Central memory CD8-positive, alpha-beta T cell (primary cell): ENCODE data around the gene SPDYC.
A peak's percentile ranks its signal among the peaks of the same experiment; 100 is the strongest.
"Not testable (repeated sequence)": the region's sequence is repeated elsewhere in the genome, so short reads cannot be mapped to it uniquely, and the experiment has no call there.

Experiments used
- ATAC-seq: fragments of 150-1000 bp; cut with Tn5 transposase; replicated peaks from 2 replicates; pipeline ENCODE4 v1.10.0; 2022; ENCODE audit warnings: mild to moderate bottlenecking, moderate FRiP score, moderate number of reproducible peaks; ENCODE audit not compliant: poor library complexity, severe bottlenecking; ENCODE audit errors: extremely low read depth
- DNase-seq, 2 donors: peaks; one replicate each; pipeline ENCODE4 v3.0.0; 2021; ENCODE audit warnings: low spot score in 2 of 2
- H3K27ac Mint-ChIP-seq: one replicate; pipeline ENCODE4 v1.8.0; 2022; ENCODE audit warnings: low read depth, mild to moderate bottlenecking, moderate library complexity, mixed read lengths
- H3K27me3 Mint-ChIP-seq: one replicate; pipeline ENCODE4 v1.8.0; 2022; ENCODE audit warnings: mixed read lengths
- H3K36me3 Mint-ChIP-seq: one replicate; pipeline ENCODE4 v1.8.0; 2022; ENCODE audit warnings: mild to moderate bottlenecking, moderate library complexity, mixed read lengths; ENCODE audit not compliant: insufficient read depth
- H3K4me1 Mint-ChIP-seq: one replicate; pipeline ENCODE4 v1.8.0; 2022; ENCODE audit warnings: mixed read lengths
- H3K4me3 Mint-ChIP-seq: one replicate; pipeline ENCODE4 v1.8.0; 2022; ENCODE audit warnings: mild to moderate bottlenecking, moderate library complexity, mixed read lengths
- H3K9me3 Mint-ChIP-seq: one replicate; pipeline ENCODE4 v1.8.0; 2022; ENCODE audit warnings: mixed read lengths

SPDYC gene

GRCh38 chr11:65147352-65148075 is 22.5 kb upstream of the SPDYC start:
- no peak overlapping the region for H3K4me3 Mint-ChIP-seq
- H3K27me3 Mint-ChIP-seq, result peaks cover 7% of the 10 kb centered on the region
- DNase-seq, result no peak
- no peak for ATAC-seq
- H3K9me3 Mint-ChIP-seq, result no peaks in the 10 kb centered on the region
- no peaks in the 10 kb centered on the region for H3K4me1 Mint-ChIP-seq
- peaks cover 5% of the 10 kb centered on the region for H3K36me3 Mint-ChIP-seq
- H3K27ac Mint-ChIP-seq, result no peak overlapping the region

GRCh38 chr11:65148657-65149056 is 21.4 kb upstream of the SPDYC start:
- Mint-ChIP-seq H3K4me3 (no peak overlapping the region), H3K9me3 (no peaks in the 10 kb centered on the region), H3K4me1 (no peaks in the 10 kb centered on the region), H3K27me3 (peaks cover 7% of the 10 kb centered on the region), H3K27ac (no peak overlapping the region), H3K36me3 (peaks cover 5% of the 10 kb centered on the region)
- DNase-seq (no peak), ATAC-seq (no peak)

GRCh38 chr11:65150131-65150508 is 19.9 kb upstream of the SPDYC start:
- H3K36me3 Mint-ChIP-seq, H3K27ac Mint-ChIP-seq, H3K4me1 Mint-ChIP-seq, H3K27me3 Mint-ChIP-seq, ATAC-seq, DNase-seq, H3K9me3 Mint-ChIP-seq, H3K4me3 Mint-ChIP-seq: not testable (repeated sequence)

- DNase-seq (no peak), ATAC-seq (no peak)
- no peaks in the 10 kb centered on the region for H3K9me3 Mint-ChIP-seq
- no peak overlapping the region for H3K4me3 Mint-ChIP-seq
- H3K27me3 Mint-ChIP-seq, result peaks cover 3% of the 10 kb centered on the region
- H3K27ac Mint-ChIP-seq, result no peak overlapping the region
- no peaks in the 10 kb centered on the region for H3K4me1 Mint-ChIP-seq
- H3K36me3 Mint-ChIP-seq, result peaks cover 5% of the 10 kb centered on the region
These were observed 19.3 kb upstream of the SPDYC start for GRCh38 chr11:65150509-65151299.

- no peak for ATAC-seq
- Mint-ChIP-seq H3K4me1 (no peaks in the 10 kb centered on the region), H3K36me3 (peaks cover 3% of the 10 kb centered on the region), H3K27ac (no peak overlapping the region), H3K27me3 (no peaks in the 10 kb centered on the region), H3K9me3 (no peaks in the 10 kb centered on the region), H3K4me3 (no peak overlapping the region)
- no peak for DNase-seq
These were observed 18.6 kb upstream of the SPDYC start for GRCh38 chr11:65151331-65151899.

GRCh38 chr11:65152122-65152521 is 17.9 kb upstream of the SPDYC start:
- peak overlapping the region; percentile 33 for H3K27ac Mint-ChIP-seq
- no peaks in the 10 kb centered on the region for H3K9me3 Mint-ChIP-seq
- no peak for ATAC-seq
- no peak overlapping the region for H3K4me3 Mint-ChIP-seq
- no peak for DNase-seq
- H3K36me3 Mint-ChIP-seq, result peaks cover 3% of the 10 kb centered on the region
- no peaks in the 10 kb centered on the region for H3K27me3 Mint-ChIP-seq
- H3K4me1 Mint-ChIP-seq, result no peaks in the 10 kb centered on the region

- H3K4me1 Mint-ChIP-seq, result no peaks in the 10 kb centered on the region
- H3K27me3 Mint-ChIP-seq, result no peaks in the 10 kb centered on the region
- no peak overlapping the region for H3K27ac Mint-ChIP-seq
- no peaks in the 10 kb centered on the region for H3K36me3 Mint-ChIP-seq
- DNase-seq (no peak), ATAC-seq (no peak)
- H3K4me3 Mint-ChIP-seq, result no peak overlapping the region
- H3K9me3 Mint-ChIP-seq, result no peaks in the 10 kb centered on the region
These were observed 13.8 kb upstream of the SPDYC start for GRCh38 chr11:65156256-65156655.

- Mint-ChIP-seq H3K27ac (no peak overlapping the region), H3K4me1 (no peaks in the 10 kb centered on the region)
These were observed 13.1 kb upstream of the SPDYC start for GRCh38 chr11:65156926-65157325.

GRCh38 chr11:65157336-65157735 is 12.7 kb upstream of the SPDYC start:
- H3K27ac Mint-ChIP-seq, result no peak overlapping the region
- no peaks in the 10 kb centered on the region for H3K9me3 Mint-ChIP-seq
- no peak overlapping the region for H3K4me3 Mint-ChIP-seq
- DNase-seq (no peak), ATAC-seq (no peak)
- H3K4me1 Mint-ChIP-seq, result no peaks in the 10 kb centered on the region
- no peaks in the 10 kb centered on the region for H3K27me3 Mint-ChIP-seq
- H3K36me3 Mint-ChIP-seq, result no peaks in the 10 kb centered on the region

More at GRCh38 chr11:65156926-65157325, 13.1 kb upstream of the SPDYC start:
- Mint-ChIP-seq H3K27me3 (no peaks in the 10 kb centered on the region), H3K4me3 (no peak overlapping the region), H3K9me3 (no peaks in the 10 kb centered on the region), H3K36me3 (no peaks in the 10 kb centered on the region)
- DNase-seq (no peak), ATAC-seq (no peak)

- DNase-seq (no peak), ATAC-seq (no peak)
- H3K36me3 Mint-ChIP-seq, result no peaks in the 10 kb centered on the region
- H3K4me3 Mint-ChIP-seq, result no peak overlapping the region
- H3K4me1 Mint-ChIP-seq, result no peaks in the 10 kb centered on the region
- no peaks in the 10 kb centered on the region for H3K9me3 Mint-ChIP-seq
- H3K27ac Mint-ChIP-seq, result no peak overlapping the region
- no peaks in the 10 kb centered on the region for H3K27me3 Mint-ChIP-seq
These were observed 11.0 kb upstream of the SPDYC start for GRCh38 chr11:65159012-65159411.

- Mint-ChIP-seq H3K4me3 (no peak overlapping the region), H3K27ac (no peak overlapping the region), H3K4me1 (no peaks in the 10 kb centered on the region), H3K27me3 (no peaks in the 10 kb centered on the region), H3K36me3 (no peaks in the 10 kb centered on the region), H3K9me3 (no peaks in the 10 kb centered on the region)
- ATAC-seq, result no peak
- no peak for DNase-seq
These were observed 9.4 kb upstream of the SPDYC start for GRCh38 chr11:65160643-65161042.

- Mint-ChIP-seq H3K9me3 (no peaks in the 10 kb centered on the region), H3K36me3 (no peaks in the 10 kb centered on the region), H3K27me3 (no peaks in the 10 kb centered on the region), H3K27ac (no peak overlapping the region), H3K4me3 (no peak overlapping the region), H3K4me1 (no peaks in the 10 kb centered on the region)
- DNase-seq (no peak), ATAC-seq (no peak)
These were observed 6.3 kb upstream of the SPDYC start for GRCh38 chr11:65163684-65164083.
